Smooth muscle cell (in vitro differentiated cells): ENCODE results near the gene APMAP. TPM values are rescaled to one million over a fixed set of nuclear protein-coding genes. Genes with fewer than 3 reads are reported as not detected.

Source experiments
- DNase-seq: peaks from one replicate; lab custom pipeline; 2025; ENCODE audit not compliant: unreplicated experiment; lab: John Stamatoyannopoulos, UW
- H2AFZ ChIP-seq: fragments of 200-600 bp; sonication (generic); 2 replicates; pipeline ENCODE4 v1.6.0; 2016; ENCODE audit warnings: antibody characterized with exemption, low read depth, mild to moderate bottlenecking
- H3F3A ChIP-seq: fragments of 200-600 bp; sonication (generic); 2 replicates; pipeline ENCODE4 v1.6.0; 2017; ENCODE audit warnings: antibody characterized with exemption, low read depth
- H3K27ac ChIP-seq: fragments of 200-600 bp; sonication (generic); 2 replicates; pipeline ENCODE4 v1.5.1; 2016; ENCODE audit warnings: low read depth, mild to moderate bottlenecking
- H3K27me3 ChIP-seq: fragments of 200-600 bp; sonication (generic); 2 replicates; pipeline ENCODE4 v1.6.1; 2016; ENCODE audit warnings: low read depth, mild to moderate bottlenecking
- H3K36me3 ChIP-seq: fragments of 200-600 bp; sonication (generic); 2 replicates; pipeline ENCODE4 v1.5.1; 2016; ENCODE audit warnings: low read depth
- H3K4me1 ChIP-seq: fragments of 200-600 bp; sonication (generic); 2 replicates; pipeline ENCODE4 v1.5.1; 2016; ENCODE audit warnings: low read depth
- H3K4me2 ChIP-seq: fragments of 200-600 bp; sonication (generic); 2 replicates; pipeline ENCODE4 v1.6.0; 2016; ENCODE audit warnings: mild to moderate bottlenecking
- H3K4me3 ChIP-seq: fragments of 200-600 bp; sonication (generic); 2 replicates; pipeline ENCODE4 v1.5.1; 2016; ENCODE audit warnings: mild to moderate bottlenecking
- H3K79me2 ChIP-seq: fragments of 200-600 bp; sonication (generic); 2 replicates; pipeline ENCODE4 v1.6.0; 2016; ENCODE audit warnings: low read depth, mild to moderate bottlenecking
- H3K9ac ChIP-seq: fragments of 200-600 bp; sonication (generic); 2 replicates; pipeline ENCODE4 v1.6.0; 2016; ENCODE audit warnings: low read depth
- H3K9me3 ChIP-seq: fragments of 200-600 bp; sonication (generic); replicated peaks from 2 replicates; pipeline ENCODE4 v1.5.1; 2016; ENCODE audit warnings: low read depth
- H4K20me1 ChIP-seq: fragments of 200-600 bp; sonication (generic); 2 replicates; pipeline ENCODE4 v1.6.0; 2016; ENCODE audit warnings: low read depth
- CTCF ChIP-seq: fragments of 200-600 bp; sonication (generic); IDR thresholded peaks from 2 replicates; pipeline ENCODE4 v1.5.1; 2017; ENCODE audit warnings: borderline replicate concordance, mild to moderate bottlenecking, antibody characterized with exemption; ENCODE audit not compliant: insufficient read depth, poor library complexity, severe bottlenecking
- WGBS: methylation state at CpG from one replicate; pipeline ENCODE4 v1.1.7; 2016; ENCODE audit warnings: low lambda C conversion rate; 5-methylcytosine and 5-hydroxymethylcytosine counted together
- polyA plus RNA-seq: library from polyadenylated mRNA; unstranded; fragments of >200 nt; fragmentation: Nextera tagmentation; extraction: Ambion mirVana; gene quantifications from 2 replicates; pipeline ENCODE4 v1.2.1, GENCODE V29; 2016
- total RNA-seq: library from RNA; depleted of rRNA; stranded (reverse); fragments of >200 nt; gene quantifications from 2 replicates; pipeline ENCODE4 v1.2.3, GENCODE V29; 2014

The APMAP gene
- total and polyA plus RNA-seq, 2 experiments from 2014 or later = 54.4 to 86.9 TPM

GRCh38 chr20:25013478-25014380, 21.2 kb upstream of the APMAP start:
- Histone ChIP-seq H3K27me3 (no peaks in the 10 kb centered on the region), H3K9me3 (no peaks in the 10 kb centered on the region), H3K4me2 (no peak overlapping the region), H3K27ac (no peak overlapping the region), H3K36me3 (no peaks in the 10 kb centered on the region), H3K9ac (no peak overlapping the region), H3K4me1 (no peaks in the 10 kb centered on the region), H2AFZ (no peak overlapping the region), H3F3A (no peaks in the 10 kb centered on the region), H3K79me2 (no peaks in the 10 kb centered on the region), H3K4me3 (no peak overlapping the region), H4K20me1 (no peaks in the 10 kb centered on the region)
- TF ChIP-seq CTCF = no peak
- 91% methylated on average over 25 of the region's 25 CpGs for WGBS
- DNase-seq = no peak

GRCh38 chr20:25012616-25013189, 20.2 kb upstream of the APMAP start:
- Histone ChIP-seq H3K79me2 (no peaks in the 10 kb centered on the region), H3K4me1 (no peaks in the 10 kb centered on the region), H3K27me3 (no peaks in the 10 kb centered on the region), H3K4me3 (no peak overlapping the region), H4K20me1 (no peaks in the 10 kb centered on the region), H3K9me3 (no peaks in the 10 kb centered on the region), H3K4me2 (no peak overlapping the region), H3K9ac (no peak overlapping the region), H3F3A (no peaks in the 10 kb centered on the region), H2AFZ (no peak overlapping the region), H3K27ac (no peak overlapping the region), H3K36me3 (no peaks in the 10 kb centered on the region)
- no peak for DNase-seq
- 90% methylated on average over 21 of the region's 21 CpGs for WGBS
- no peak for TF ChIP-seq CTCF

GRCh38 chr20:25011831-25012241, 19.3 kb upstream of the APMAP start:
- no peaks in the 10 kb centered on the region for H3K27me3 ChIP-seq
- no peak overlapping the region for H2AFZ ChIP-seq
- no peaks in the 10 kb centered on the region for H4K20me1 ChIP-seq
- H3K36me3 ChIP-seq = no peaks in the 10 kb centered on the region
- H3K9ac ChIP-seq = no peak overlapping the region
- no peaks in the 10 kb centered on the region for H3K79me2 ChIP-seq
- H3K4me1 ChIP-seq = no peaks in the 10 kb centered on the region
- no peaks in the 10 kb centered on the region for H3F3A ChIP-seq
- H3K4me2 ChIP-seq = no peak overlapping the region
- no peak for TF ChIP-seq CTCF
- no peak for DNase-seq
- no peaks in the 10 kb centered on the region for H3K9me3 ChIP-seq
- no peak overlapping the region for H3K27ac ChIP-seq
- WGBS = 92% methylated on average over 12 of the region's 12 CpGs
- H3K4me3 ChIP-seq = no peak overlapping the region

- no peaks in the 10 kb centered on the region for H3K9me3 ChIP-seq
- no peak overlapping the region for H3K4me2 ChIP-seq
- no peak overlapping the region for H3K27ac ChIP-seq
- no peak for DNase-seq
- no peak for TF ChIP-seq CTCF
- no peak overlapping the region for H3K4me3 ChIP-seq
- H3K36me3 ChIP-seq = no peaks in the 10 kb centered on the region
- no peaks in the 10 kb centered on the region for H3K79me2 ChIP-seq
- H2AFZ ChIP-seq = no peak overlapping the region
- H3K4me1 ChIP-seq = no peaks in the 10 kb centered on the region
- H3K9ac ChIP-seq = no peak overlapping the region
- no peaks in the 10 kb centered on the region for H3K27me3 ChIP-seq
- no peaks in the 10 kb centered on the region for H4K20me1 ChIP-seq
- H3F3A ChIP-seq = no peaks in the 10 kb centered on the region
- 82% methylated on average over 6 of the region's 6 CpGs for WGBS
These were observed 18.7 kb upstream of the APMAP start for GRCh38 chr20:25011261-25011660.
